ENCODE results near the gene NRXN2. TPM values are rescaled to one million over a fixed set of nuclear protein-coding genes. Genes with fewer than 3 reads are reported as not detected.

NRXN2 gene
- total and polyA plus RNA-seq, 4 donors = 0.17 to 2.8 (median 1.4) TPM

DNA sequence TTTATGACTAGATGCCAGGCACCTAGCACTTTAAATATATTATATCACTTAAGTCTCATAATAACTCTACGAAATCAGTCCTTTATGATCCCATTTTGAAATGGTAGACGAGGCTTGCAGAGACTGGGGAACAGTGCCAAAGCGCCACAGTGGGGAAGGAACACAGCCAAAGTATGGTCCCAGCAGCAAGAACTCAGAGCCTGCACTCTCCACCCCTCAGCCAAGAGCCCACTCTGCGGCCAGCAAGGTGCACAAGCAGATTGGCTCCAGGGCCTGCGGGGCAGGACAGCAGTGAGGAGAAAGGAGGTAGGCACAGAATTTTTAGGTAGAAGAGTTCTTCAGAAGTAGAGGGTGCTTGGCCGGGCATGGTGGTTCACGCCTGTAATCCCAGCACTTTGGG is 61.4 kb downstream of the NRXN2 start:
- Histone ChIP-seq H3K27ac (ENCODE audit: low read depth in 1 of 2, low read length in 2 of 2) (no peak overlapping the region), H3K36me3 (ENCODE audit: control insufficient read depth in 4 of 4, insufficient read depth in 3 of 4, low read depth in 1 of 4, low read length in 3 of 4) (no peaks in the 10 kb centered on the region), H3K9ac (ENCODE audit: low read depth in 1 of 2, low read length in 2 of 2) (no peak overlapping the region), H3K9me3 (ENCODE audit: control insufficient read depth in 4 of 4, low read length in 3 of 4) (no peaks in the 10 kb centered on the region), H3K4me3 (ENCODE audit: low read depth in 1 of 3, low read length in 3 of 3) (no peak overlapping the region), H3K27me3 (ENCODE audit: control insufficient read depth in 4 of 4, insufficient read depth in 4 of 4, low read length in 3 of 4) (no peaks in the 10 kb centered on the region), H3K4me1 (ENCODE audit: control insufficient read depth in 4 of 4, insufficient read depth in 4 of 4, low read length in 3 of 4) (peaks cover 0 to 16% (median 12%) of the 10 kb centered on the region in 4 donors)
- TF ChIP-seq, protein P1, sequence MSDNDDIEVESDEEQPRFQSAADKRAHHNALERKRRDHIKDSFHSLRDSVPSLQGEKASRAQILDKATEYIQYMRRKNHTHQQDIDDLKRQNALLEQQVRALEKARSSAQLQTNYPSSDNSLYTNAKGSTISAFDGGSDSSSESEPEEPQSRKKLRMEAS (IDR thresholded peaks at IDR 0.05) = no peak
- TF ChIP-seq ZBTB33 (IDR thresholded peaks at IDR 0.05) (no peak), HNF4A (conservative IDR thresholded peaks at IDR 0.05) (no peak), GABPA (IDR thresholded peaks at IDR 0.05 in 1 of 2, conservative IDR thresholded peaks at IDR 0.05 in 1 of 2) (no peak), JUND (IDR thresholded peaks at IDR 0.05) (no peak), FOXA1 (IDR thresholded peaks at IDR 0.05) (no peak), EGR1 (IDR thresholded peaks at IDR 0.05; ENCODE audit: low read depth in 2 of 2) (no peak), HNF4G (IDR thresholded peaks at IDR 0.05) (no peak), FOXA2 (IDR thresholded peaks at IDR 0.05) (no peak), ATF3 (IDR thresholded peaks at IDR 0.05) (no peak), RXRA (IDR thresholded peaks at IDR 0.05) (no peak), NR2F2 (IDR thresholded peaks at IDR 0.05) (no peak), SP1 (IDR thresholded peaks at IDR 0.05) (no peak), RAD21 (IDR thresholded peaks at IDR 0.05) (no peak), YY1 (IDR thresholded peaks at IDR 0.05) (no peak), CTCF (IDR thresholded peaks at IDR 0.05; ENCODE audit: low read depth, low read length, missing input control) (no peak), TAF1 (conservative IDR thresholded peaks at IDR 0.05) (no peak)
- TF ChIP-seq, protein P2, sequence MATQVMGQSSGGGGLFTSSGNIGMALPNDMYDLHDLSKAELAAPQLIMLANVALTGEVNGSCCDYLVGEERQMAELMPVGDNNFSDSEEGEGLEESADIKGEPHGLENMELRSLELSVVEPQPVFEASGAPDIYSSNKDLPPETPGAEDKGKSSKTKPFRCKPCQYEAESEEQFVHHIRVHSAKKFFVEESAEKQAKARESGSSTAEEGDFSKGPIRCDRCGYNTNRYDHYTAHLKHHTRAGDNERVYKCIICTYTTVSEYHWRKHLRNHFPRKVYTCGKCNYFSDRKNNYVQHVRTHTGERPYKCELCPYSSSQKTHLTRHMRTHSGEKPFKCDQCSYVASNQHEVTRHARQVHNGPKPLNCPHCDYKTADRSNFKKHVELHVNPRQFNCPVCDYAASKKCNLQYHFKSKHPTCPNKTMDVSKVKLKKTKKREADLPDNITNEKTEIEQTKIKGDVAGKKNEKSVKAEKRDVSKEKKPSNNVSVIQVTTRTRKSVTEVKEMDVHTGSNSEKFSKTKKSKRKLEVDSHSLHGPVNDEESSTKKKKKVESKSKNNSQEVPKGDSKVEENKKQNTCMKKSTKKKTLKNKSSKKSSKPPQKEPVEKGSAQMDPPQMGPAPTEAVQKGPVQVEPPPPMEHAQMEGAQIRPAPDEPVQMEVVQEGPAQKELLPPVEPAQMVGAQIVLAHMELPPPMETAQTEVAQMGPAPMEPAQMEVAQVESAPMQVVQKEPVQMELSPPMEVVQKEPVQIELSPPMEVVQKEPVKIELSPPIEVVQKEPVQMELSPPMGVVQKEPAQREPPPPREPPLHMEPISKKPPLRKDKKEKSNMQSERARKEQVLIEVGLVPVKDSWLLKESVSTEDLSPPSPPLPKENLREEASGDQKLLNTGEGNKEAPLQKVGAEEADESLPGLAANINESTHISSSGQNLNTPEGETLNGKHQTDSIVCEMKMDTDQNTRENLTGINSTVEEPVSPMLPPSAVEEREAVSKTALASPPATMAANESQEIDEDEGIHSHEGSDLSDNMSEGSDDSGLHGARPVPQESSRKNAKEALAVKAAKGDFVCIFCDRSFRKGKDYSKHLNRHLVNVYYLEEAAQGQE (IDR thresholded peaks at IDR 0.05) = no peak
- no peak for DNase-seq (ENCODE audit: low spot score)
- WGBS = 88% methylated on average over 7 of the region's 7 CpGs

All from liver (tissue), 9 donors.